Keratinocyte (primary cell): ENCODE measurements around the gene CDK14. TPM values are rescaled to one million over a fixed set of nuclear protein-coding genes. Genes with fewer than 3 reads are reported as not detected.

Experiments used
- DNase-seq: peaks from one replicate; pipeline ENCODE4 v3.0.0-alpha.2; 2011; ENCODE audit warnings: low read depth, missing footprints, low spot score
- FAIRE-seq: peaks from 2 replicates; lab custom pipeline; 2011; peaks lifted over from hg19 to GRCh38; lab: Jason Lieb, UNC
- H2AFZ ChIP-seq: 2 replicates; pipeline ENCODE4 v1.6.0; 2012; ENCODE audit warnings: low read length, control low read depth, inconsistent platforms; ENCODE audit not compliant: control insufficient read depth
- H3K27ac ChIP-seq: 2 replicates; pipeline ENCODE4 v1.5.1; 2011; ENCODE audit warnings: low read length; ENCODE audit not compliant: control insufficient read depth, insufficient read depth
- H3K27me3 ChIP-seq: 3 replicates; pipeline ENCODE4 v1.6.0; 2011; ENCODE audit warnings: low read length; ENCODE audit not compliant: control insufficient read depth, insufficient read depth; ENCODE audit errors: extremely low read depth
- H3K36me3 ChIP-seq, 2 experiments: 2 replicates in 1 of 2; 3 replicates in 1 of 2; pipeline ENCODE4 v1.5.1; 2011; ENCODE audit warnings: low read length in 2 of 2, mild to moderate bottlenecking in 1 of 2; ENCODE audit not compliant: control insufficient read depth in 2 of 2, insufficient read depth in 2 of 2; ENCODE audit errors: extremely low read depth in 1 of 2
- H3K4me1 ChIP-seq: 3 replicates; pipeline ENCODE4 v1.5.1; 2011; ENCODE audit warnings: low read length; ENCODE audit not compliant: control insufficient read depth, insufficient read depth; ENCODE audit errors: extremely low read depth
- H3K4me2 ChIP-seq: 3 replicates; pipeline ENCODE4 v1.6.0; 2011; ENCODE audit warnings: low read depth, low read length; ENCODE audit not compliant: control insufficient read depth, insufficient read depth; ENCODE audit errors: extremely low read depth
- H3K4me3 ChIP-seq, 3 experiments: fragments of 200-600 bp in 1 of 3; sonication (generic) in 1 of 3; 2 replicates in 2 of 3; 3 replicates in 1 of 3; pipeline ENCODE4 v1.5.1; 2011 to 2016; ENCODE audit warnings: low read length in 3 of 3, mild to moderate bottlenecking in 3 of 3, control low read depth in 2 of 3, inconsistent platforms in 1 of 3, low read depth in 1 of 3, mixed read lengths in 1 of 3, mixed run types in 1 of 3, moderate library complexity in 1 of 3; ENCODE audit not compliant: control insufficient read depth in 2 of 3, insufficient read depth in 2 of 3; ENCODE audit errors: extremely low read depth in 1 of 3
- H3K79me2 ChIP-seq: 2 replicates; pipeline ENCODE4 v1.6.0; 2012; ENCODE audit warnings: low read length; ENCODE audit not compliant: control insufficient read depth, insufficient read depth
- H3K9ac ChIP-seq: 3 replicates; pipeline ENCODE4 v1.6.0; 2011; ENCODE audit warnings: low read length; ENCODE audit not compliant: control insufficient read depth, insufficient read depth; ENCODE audit errors: extremely low read depth
- H3K9me1 ChIP-seq: 3 replicates; pipeline ENCODE4 v1.6.0; 2011; ENCODE audit warnings: low read length; ENCODE audit not compliant: control insufficient read depth, insufficient read depth; ENCODE audit errors: extremely low read depth
- H3K9me3 ChIP-seq: 2 replicates; pipeline ENCODE4 v1.5.1; 2012; ENCODE audit warnings: low read depth, low read length; ENCODE audit not compliant: control insufficient read depth
- H4K20me1 ChIP-seq: 3 replicates; pipeline ENCODE4 v1.6.0; 2011; ENCODE audit warnings: low read length; ENCODE audit not compliant: control insufficient read depth, insufficient read depth; ENCODE audit errors: extremely low read depth
- CTCF ChIP-seq, 3 experiments: IDR thresholded peaks in 1 of 3; conservative IDR thresholded peaks in 1 of 3; optimal IDR thresholded peaks in 1 of 3; 2 replicates in 2 of 3; 3 replicates in 1 of 3; pipeline versions ENCODE3 to v1.5.1; 2011; ENCODE audit warnings: low read length in 3 of 3, mild to moderate bottlenecking in 3 of 3, moderate library complexity in 2 of 3, control low read depth in 1 of 3, inconsistent platforms in 1 of 3; ENCODE audit not compliant: insufficient read depth in 2 of 3; ENCODE audit errors: extremely low read depth in 1 of 3
- EZH2 ChIP-seq: IDR thresholded peaks from one replicate; pipeline ENCODE4 v1.6.1; 2012; ENCODE audit warnings: inconsistent platforms, mild to moderate bottlenecking, low read length, moderate library complexity
- dilution Hi-C: fragments of 300-500 bp; cut with MboI; formaldehyde crosslinking; loops from one replicate; pipeline ENCODE4 v1.7.0; 2020; ENCODE audit warnings: low sequenced_read_pairs; ENCODE audit not compliant: extremely low pct_ligation_motif_present
- polyA plus RNA-seq, 5 experiments: library from polyadenylated mRNA; depleted of rRNA in 3 of 5; stranded (reverse) in 3 of 5; stranded (forward) in 1 of 5; unstranded in 1 of 5; fragments of >200 nt; gene quantifications; 1 replicate in 1 of 5; 2 replicates in 3 of 5; 3 replicates in 1 of 5; pipeline versions ENCODE4 v1.2.1 to v1.2.3, GENCODE V29; 2011 to 2012; ENCODE audit warnings: missing spikeins in 2 of 5, low read depth in 1 of 5, low replicate concordance in 1 of 5

CDK14 gene
- polyA plus RNA-seq, 1 donor (not counting 4 experiments of a cell fraction or from before 2014, with no cell fraction given), result 4.0 TPM

DNA sequence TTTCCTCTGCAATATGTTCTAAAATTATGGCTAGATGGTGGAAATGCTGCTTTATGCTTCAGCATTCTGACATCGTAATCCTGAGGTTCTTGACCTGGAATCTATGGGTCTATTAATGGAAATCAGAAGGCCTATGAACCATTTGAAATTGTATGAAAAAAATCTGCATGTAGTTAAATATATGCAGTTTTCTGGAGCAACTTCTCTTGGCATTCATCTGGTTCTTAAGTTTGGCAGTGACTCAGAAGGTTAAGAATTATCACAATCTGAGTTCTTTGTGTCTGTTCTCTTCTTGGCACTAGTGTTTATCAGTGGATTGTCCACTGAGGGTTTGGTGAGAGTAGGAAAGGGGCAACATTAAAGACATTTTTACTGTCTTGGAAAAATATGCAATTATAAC, 597.0 kb downstream of the CDK14 start:
- Histone ChIP-seq H4K20me1 (no peaks in the 10 kb centered on the region), H3K4me1 (no peaks in the 10 kb centered on the region), H3K36me3 (no peaks in the 10 kb centered on the region), H3K4me3 (no peak overlapping the region), H3K79me2 (no peaks in the 10 kb centered on the region), H2AFZ (no peak overlapping the region), H3K27ac (no peak overlapping the region), H3K4me2 (no peak overlapping the region), H3K9me3 (no peaks in the 10 kb centered on the region), H3K27me3 (no peaks in the 10 kb centered on the region), H3K9ac (no peak overlapping the region), H3K9me1 (no peaks in the 10 kb centered on the region)
- FAIRE-seq (no peak), DNase-seq (no peak)
- dilution Hi-C loops, result no loop called here
- no peak for TF ChIP-seq EZH2
- TF ChIP-seq CTCF (optimal IDR thresholded peaks at IDR 0.05 in 1 of 3, IDR thresholded peaks at IDR 0.05 in 1 of 3, conservative IDR thresholded peaks at IDR 0.05 in 1 of 3; ENCODE audit: extremely low read depth in 1 of 3, insufficient read depth in 2 of 3, low read length in 3 of 3), result no peak

- Histone ChIP-seq H3K9me1 (no peaks in the 10 kb centered on the region), H3K79me2 (no peaks in the 10 kb centered on the region), H3K36me3 (no peaks in the 10 kb centered on the region), H4K20me1 (no peaks in the 10 kb centered on the region), H3K27ac (no peak overlapping the region), H3K27me3 (no peaks in the 10 kb centered on the region), H2AFZ (no peak overlapping the region), H3K4me1 (no peaks in the 10 kb centered on the region), H3K9ac (no peak overlapping the region), H3K9me3 (no peaks in the 10 kb centered on the region), H3K4me3 (no peak overlapping the region), H3K4me2 (no peak overlapping the region)
- TF ChIP-seq EZH2 (no peak), CTCF (optimal IDR thresholded peaks at IDR 0.05 in 1 of 3, IDR thresholded peaks at IDR 0.05 in 1 of 3, conservative IDR thresholded peaks at IDR 0.05 in 1 of 3; ENCODE audit: extremely low read depth in 1 of 3, insufficient read depth in 2 of 3, low read length in 3 of 3) (no peak)
- no peak for DNase-seq
- dilution Hi-C loops, result no loop called here
- no peak for FAIRE-seq
Measured at GRCh38 chr7:91194841-91195240, 598.7 kb downstream of the CDK14 start.
